Astrocyte of the hippocampus (primary cell): ENCODE data around the gene ZNHIT2.
"Not testable (repeated sequence)": the region's sequence is repeated elsewhere in the genome, so short reads cannot be mapped to it uniquely, and the experiment has no call there.

ENCODE experiments used
- DNase-seq: peaks from one replicate; pipeline ENCODE4 v3.0.0; 2011; ENCODE audit warnings: low read depth, low spot score

Gene ZNHIT2

DNA sequence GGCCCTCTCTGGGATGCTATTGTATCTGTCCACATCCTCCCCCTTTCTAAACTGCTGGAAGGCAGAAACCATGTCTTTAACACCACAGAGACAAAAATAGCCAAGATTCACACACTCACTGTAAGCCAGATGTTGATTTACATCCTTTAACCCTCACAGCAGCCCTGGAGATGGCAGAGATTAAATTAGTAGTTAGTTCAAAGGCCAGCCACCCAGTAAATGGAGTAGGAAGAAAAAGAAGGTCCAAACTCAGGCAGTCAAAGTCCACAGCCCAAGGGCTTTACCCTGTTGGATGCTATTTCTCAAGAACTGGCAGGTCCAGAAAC is 2.1 kb upstream of the ZNHIT2 start:
- no peak for DNase-seq

- DNase-seq: not testable (repeated sequence)
These were observed 1.6 kb upstream of the ZNHIT2 start for GRCh38 chr11:65118891-65119669.

DNA sequence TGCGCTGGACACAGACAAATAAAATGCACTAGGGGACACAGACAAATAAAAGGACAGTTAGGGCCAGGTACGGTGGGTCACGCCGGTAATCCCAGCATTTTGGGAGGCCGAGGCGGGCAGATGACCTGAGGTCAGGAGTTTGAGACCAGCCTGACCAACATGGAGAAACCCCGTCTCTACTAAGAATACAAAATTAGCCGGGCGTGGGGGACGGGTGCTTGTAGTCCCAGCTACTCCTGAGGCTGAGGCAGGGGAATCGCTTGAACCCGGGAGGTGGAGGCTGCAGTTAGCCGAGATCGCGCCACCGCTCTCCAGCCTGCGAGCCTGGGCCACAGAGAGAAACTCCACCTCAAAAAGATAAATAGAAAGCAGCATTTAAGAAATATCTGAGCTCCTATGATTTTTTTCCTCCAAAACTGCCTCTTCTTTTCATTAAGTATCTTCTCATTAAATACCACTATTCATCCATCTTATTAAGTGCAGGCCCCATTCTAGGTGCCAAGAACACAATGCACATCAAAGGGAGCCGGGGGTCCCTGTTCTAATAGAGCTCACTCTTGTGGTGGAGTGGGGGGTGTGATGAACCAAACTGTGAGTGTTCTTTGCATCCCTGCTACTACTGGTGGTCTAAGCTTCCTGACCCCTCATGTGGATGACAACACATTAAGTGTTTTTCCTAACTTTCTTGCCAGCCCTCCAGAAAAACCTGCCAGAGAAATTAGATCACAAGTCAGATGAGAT is 766 bp upstream of the ZNHIT2 start:
- no peak for DNase-seq

GRCh38 chr11:65116370-65117205 is 913 bp downstream of the ZNHIT2 start:
- peak; percentile 75 for DNase-seq

DNA sequence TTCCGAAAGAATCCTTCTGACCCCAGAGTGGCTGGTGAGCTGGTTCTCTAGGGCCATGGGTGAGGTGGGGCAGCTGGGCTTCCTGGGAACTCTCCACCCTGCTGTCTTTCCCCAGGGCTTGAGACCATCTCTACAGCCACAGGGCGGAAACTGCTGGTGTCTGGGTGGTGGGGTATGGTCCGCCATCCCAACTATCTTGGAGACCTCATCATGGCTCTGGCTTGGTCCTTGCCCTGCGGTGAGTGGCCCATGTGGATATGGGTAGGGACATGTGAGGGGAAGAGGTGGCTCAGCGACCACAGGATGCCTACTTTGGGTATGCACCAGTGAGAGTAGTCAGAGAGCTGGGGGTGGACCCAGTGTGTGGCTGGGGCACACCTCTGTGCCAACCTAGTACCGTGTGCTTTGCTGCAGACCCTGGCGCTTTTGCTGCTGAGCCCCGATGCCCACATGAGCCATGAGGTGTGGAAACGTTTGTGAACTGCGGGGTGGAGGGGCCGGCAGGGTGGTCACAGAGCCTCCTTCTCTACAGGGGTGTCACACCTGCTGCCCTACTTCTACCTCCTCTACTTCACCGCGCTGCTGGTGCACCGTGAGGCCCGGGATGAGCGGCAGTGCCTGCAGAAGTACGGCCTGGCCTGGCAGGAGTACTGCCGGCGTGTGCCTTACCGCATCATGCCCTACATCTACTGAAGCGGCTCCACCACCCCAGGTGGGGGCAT is 2.0 kb downstream of the ZNHIT2 start:
- no peak for DNase-seq

DNA sequence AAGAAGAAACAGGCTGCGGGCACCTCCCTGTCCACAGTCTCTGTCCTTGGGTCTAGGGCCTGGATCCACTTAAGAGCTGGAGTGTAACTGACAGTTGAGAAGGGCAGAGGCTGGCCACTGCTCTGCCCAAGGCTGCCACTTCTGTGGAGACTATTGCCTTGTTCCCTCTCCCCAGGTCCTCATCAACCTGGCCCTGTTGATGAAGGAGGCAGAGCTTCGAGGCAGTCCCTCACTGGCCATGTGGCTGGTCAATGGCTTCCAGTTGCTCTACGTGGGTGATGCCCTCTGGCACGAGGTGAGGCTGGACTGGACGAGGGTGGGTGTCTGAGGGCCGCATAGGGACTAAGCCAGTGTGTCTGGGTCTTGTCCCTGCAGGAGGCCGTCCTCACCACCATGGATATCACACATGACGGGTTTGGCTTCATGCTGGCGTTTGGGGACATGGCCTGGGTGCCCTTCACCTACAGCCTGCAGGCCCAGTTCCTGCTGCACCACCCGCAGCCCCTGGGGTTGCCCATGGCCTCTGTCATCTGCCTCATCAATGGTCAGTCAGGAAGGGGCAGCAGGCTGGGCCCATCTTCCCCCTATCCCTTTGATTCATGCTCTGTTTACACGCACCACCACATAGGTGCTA is 2.8 kb downstream of the ZNHIT2 start:
- DNase-seq: no peak

DNA sequence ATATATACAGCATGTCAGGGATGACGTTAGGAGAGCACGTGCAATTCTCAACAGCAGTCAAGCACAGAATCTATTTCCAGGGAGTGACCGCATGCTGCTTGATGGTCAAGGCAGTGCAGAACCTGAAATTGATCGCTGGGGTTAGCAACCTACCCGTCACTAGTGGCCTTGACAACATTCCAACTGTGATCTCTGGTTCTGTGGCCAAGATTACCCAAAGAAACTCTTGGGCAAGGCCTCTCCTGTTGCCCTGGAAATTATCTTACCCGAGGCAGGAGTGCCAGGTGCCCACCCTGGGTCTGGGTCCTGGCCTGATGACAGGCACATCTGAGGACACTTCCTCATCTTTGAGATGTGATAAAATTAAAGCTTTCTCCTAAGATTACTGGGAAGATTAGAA is 3.7 kb downstream of the ZNHIT2 start:
- DNase-seq: no peak

GRCh38 chr11:65113361-65113756 is 4.1 kb downstream of the ZNHIT2 start:
- peak; percentile 47 for DNase-seq

- DNase-seq: peak; percentile 76
These were observed 4.7 kb downstream of the ZNHIT2 start for GRCh38 chr11:65112546-65113360.

- DNase-seq: peak; percentile 97
These were observed 5.6 kb downstream of the ZNHIT2 start, which contains the start of gene TM7SF2 for GRCh38 chr11:65111744-65112545. Gene TM7SF2, plus strand, starts transcription at chr11:65111872. Its CDS starts 144 bp downstream, at chr11:65112016.

- DNase-seq: no peak
These were observed 6.2 kb downstream of the ZNHIT2 start for GRCh38 chr11:65111159-65111743.

DNA sequence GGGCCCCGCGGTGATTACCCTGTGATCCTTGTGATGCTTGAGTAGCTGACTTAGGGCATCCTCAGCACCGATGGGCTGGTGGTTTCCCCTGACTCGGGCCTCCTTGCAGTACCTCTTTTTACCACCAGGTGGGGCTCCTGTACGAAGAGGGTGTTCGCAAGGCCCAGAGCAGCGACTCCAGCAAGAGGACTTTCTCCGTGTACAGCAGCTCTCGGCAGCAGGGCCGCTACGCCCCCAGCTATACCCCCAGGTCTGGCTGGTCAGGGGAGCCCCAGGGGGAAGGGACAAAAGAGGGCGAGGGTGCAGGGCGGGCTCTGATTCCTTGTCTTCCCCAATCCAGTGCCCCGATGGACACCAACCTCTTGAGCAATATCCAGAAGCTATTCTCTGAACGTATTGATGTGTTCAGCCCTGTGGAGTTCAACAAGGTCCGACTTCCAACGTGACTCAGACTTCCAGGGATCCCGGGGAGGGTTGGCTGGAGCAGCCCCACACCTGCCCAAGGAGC is 7.1 kb downstream of the ZNHIT2 start:
- peak; percentile 92 for DNase-seq

GRCh38 chr11:65109231-65110198 is 8.0 kb downstream of the ZNHIT2 start:
- no peak for DNase-seq

DNA sequence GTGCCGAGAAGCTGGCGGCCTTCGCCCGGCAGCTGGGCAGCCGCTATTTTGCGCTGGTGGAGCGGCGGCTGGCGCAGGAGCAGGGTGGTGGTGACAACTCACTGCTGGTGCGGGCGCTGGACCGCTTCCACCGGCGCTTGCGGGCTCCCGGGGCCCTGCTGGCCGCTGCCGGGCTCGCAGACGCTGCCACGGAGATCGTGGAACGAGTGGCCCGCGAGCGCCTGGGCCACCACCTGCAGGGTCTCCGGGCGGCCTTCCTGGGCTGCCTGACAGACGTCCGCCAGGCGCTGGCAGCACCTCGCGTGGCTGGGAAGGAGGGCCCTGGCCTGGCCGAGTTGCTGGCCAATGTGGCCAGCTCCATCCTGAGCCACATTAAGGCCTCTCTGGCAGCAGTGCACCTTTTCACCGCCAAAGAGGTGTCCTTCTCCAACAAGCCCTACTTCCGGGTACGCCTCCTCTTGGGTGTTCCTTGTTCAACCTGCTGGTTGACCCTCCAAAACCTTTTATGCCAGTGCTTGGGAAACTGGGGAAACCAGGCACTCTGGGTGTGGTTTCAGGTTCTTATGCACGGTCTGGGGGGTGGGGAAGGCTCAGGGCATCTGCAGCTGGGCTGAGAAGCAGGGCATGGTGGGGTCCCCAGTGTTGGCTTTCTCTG is 8.9 kb downstream of the ZNHIT2 start:
- no peak for DNase-seq

DNA sequence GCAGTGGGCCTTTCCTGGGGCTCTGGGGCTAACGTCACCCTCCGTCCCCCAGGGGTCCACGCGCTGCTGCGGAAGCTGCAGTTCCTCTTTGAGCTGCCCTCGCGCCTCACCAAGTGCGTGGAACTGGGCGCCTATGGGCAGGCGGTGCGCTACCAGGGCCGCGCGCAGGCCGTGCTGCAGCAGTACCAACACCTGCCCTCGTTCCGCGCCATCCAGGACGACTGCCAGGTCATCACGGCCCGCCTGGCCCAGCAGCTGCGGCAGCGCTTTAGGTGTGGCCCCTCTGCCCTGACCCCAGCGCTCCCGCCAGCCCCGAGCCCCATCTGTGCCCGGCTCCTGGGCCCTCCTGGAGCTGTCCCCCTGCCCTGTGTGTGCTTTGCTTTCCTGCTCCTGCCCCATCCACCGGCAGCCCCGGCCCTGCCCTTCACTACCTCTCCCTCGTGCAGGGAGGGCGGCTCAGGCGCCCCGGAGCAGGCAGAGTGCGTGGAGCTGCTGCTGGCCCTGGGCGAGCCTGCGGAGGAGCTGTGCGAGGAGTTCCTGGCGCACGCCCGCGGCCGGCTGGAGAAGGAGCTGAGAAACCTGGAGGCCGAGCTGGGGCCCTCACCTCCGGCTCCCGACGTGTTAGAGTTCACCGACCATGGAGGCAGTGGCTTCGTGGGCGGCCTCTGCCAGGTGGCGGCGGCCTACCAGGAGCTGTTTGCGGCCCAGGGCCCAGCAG is 9.6 kb downstream of the ZNHIT2 start:
- no peak for DNase-seq

- DNase-seq: no peak
These were observed 10.4 kb downstream of the ZNHIT2 start for GRCh38 chr11:65107078-65107477.
